ENCODE measurements around the gene ZNF500. TPM values are rescaled to one million over a fixed set of nuclear protein-coding genes. Genes with fewer than 3 reads are reported as not detected.

ZNF500 gene
- total RNA-seq, 4 donors from 2014 or later = 3.8 to 11.7 (median 8.2) TPM

DNA sequence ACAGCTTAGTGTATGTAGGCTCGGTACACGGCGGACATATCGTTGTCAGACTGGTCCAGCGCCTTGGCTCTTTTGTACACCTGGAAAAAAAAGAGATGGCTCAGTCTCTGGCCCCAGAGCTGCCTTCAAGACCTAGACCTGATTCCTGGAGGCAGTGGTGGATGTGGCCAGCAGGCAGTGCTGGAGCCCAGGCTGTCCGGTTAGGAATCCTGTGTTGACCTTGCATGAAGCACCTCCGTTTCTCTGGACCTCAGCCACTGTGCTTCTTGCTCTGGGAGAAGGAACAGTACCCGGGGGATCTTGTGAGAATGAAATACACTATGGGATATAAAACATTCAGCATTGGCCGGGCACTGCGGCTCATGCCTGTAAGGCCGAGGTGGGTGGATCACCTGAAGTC lies 38.3 kb upstream of the ZNF500 start:
- TF ChIP-seq, protein P1, sequence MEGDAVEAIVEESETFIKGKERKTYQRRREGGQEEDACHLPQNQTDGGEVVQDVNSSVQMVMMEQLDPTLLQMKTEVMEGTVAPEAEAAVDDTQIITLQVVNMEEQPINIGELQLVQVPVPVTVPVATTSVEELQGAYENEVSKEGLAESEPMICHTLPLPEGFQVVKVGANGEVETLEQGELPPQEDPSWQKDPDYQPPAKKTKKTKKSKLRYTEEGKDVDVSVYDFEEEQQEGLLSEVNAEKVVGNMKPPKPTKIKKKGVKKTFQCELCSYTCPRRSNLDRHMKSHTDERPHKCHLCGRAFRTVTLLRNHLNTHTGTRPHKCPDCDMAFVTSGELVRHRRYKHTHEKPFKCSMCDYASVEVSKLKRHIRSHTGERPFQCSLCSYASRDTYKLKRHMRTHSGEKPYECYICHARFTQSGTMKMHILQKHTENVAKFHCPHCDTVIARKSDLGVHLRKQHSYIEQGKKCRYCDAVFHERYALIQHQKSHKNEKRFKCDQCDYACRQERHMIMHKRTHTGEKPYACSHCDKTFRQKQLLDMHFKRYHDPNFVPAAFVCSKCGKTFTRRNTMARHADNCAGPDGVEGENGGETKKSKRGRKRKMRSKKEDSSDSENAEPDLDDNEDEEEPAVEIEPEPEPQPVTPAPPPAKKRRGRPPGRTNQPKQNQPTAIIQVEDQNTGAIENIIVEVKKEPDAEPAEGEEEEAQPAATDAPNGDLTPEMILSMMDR (IDR thresholded peaks at IDR 0.05; ENCODE audit: low read depth) = no peak

DNA sequence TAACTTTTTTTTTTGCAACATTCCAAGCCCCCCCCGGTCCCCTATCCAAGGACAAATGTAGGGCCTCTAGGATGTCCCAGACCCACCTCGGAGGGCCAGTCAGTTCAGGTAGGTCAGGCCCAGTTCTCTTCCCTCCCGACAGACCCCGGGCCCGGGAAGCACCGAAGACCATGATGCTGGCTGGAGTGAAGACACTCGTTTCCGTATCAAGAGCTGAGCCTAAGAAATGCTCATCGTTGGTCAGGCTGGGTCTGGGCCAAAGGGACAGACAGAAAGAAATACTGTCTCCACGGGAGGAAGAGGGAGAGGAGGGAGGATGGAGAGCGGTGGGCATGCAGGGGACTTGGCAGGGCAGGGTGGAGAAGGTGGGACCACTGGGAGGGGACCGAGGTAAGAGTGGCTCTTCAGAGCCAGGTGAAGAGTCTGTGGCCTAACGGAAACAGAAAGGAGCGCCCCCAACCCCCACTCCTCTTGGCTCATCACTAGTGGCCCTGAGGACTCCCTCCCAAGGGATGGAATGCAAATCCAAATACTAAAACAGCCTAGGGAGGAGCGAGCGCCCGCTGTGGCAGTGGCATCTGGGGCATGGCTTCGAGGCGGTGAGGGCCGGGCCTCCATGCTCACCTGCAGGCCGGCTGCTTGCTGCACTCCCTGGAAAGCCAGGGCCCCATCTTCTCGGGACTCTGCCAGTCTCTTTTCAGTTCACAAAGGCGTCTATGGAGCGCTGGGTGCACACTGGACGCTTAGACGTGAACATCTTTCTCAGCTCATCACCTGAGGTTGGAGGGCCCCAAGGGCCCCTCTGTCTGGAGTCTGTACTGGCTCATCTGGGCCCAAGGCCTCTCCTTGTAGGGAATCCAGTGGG lies 37.2 kb upstream of the ZNF500 start:
- TF ChIP-seq, protein P1 (IDR thresholded peaks at IDR 0.05; ENCODE audit: low read depth) = no peak

DNA sequence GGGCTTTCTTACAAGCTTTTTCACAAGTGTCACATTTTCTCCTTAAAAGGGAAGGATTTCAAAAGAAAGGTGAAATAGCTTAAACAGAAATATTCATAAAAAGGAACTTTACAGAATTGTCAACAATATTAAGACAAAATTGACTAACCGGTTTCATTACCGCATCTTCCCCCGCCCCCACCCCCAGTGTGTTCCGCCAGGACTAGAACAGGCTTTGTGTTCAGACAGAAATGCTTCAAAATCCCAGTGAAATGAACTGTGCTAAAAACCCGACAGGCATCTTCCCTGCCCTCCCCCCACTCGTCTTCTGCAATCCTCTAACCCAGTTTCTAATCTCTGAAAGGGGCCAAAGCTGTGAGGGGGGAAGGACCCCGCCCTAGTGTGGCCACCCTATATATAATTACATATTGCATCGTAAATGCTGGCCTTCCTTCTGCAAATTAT lies 36.5 kb upstream of the ZNF500 start:
- TF ChIP-seq, protein P1 (IDR thresholded peaks at IDR 0.05; ENCODE audit: low read depth) = no peak

DNA sequence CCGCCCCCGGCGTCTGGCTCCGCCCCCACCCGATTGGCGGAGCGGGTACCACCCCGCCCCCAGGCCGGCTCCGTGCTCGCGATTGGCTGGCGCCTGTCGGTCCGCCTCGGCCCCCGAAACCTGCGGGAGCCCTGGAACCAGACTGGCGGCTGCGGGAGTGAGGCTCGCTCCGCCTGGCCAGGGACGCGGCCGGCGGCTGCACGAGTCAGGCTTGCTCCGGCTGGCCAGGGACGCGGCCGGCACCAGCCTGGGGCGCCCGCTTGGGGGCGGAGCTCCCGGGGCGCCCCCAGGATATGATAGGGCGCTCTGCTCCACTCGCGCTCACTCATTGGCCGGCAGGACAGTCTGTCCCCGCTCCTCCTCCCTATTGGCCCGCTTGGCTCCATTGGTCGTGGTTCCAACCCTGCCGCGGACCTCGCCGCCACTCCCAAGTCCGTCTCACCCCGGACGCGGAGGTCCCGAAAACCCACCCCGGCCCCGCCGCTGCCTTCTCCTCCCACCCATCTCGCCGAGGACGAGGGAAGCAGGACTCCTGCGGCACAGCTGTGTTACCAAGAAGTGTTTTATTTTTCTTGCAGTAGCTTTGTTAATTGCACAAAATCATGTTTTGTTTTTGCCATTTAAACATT lies 35.8 kb upstream of the ZNF500 start:
- TF ChIP-seq, protein P1 (IDR thresholded peaks at IDR 0.05; ENCODE audit: low read depth) = no peak

DNA sequence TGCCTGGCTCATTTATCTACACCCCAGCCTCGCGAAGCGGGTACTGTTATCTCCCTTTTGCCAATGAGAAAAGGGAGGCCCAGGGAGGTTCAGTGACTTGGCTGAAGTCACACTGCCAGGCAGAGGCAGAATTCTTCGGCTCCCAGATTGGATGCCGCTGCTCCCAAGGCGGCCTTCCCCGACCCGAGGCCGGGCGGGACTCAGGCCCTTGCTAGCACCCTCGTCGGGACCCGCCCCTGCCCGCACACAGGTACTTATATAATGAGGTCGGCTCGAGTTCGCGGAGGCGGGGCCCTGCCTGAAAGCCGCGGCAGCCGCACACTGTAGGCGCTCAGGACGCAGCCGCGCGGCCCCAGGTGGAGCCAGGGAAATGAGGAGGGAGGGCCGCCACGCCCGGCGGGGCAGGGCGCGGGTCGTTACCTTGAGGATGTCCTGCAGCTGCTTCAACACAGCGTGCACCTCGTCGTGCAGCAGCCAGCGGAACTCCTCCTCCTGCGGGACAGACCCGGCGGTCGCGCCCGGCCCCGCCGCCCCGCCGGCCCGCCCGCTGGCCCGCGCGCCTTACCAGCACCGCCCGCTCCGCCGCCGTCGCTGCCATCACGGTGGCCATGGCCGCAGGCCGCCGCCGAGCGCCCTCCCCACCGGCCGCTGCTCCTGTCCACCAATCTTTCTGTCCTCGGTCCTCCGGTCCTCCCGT lies 35.1 kb upstream of the ZNF500 start, which contains the start of gene ROGDI:
Gene ROGDI (minus strand): TSS at position 672 of the 697 bp plus-strand sequence. CDS start 62 bp downstream, at position 610.
- TF ChIP-seq, protein P1 (IDR thresholded peaks at IDR 0.05; ENCODE audit: low read depth) = no peak

DNA sequence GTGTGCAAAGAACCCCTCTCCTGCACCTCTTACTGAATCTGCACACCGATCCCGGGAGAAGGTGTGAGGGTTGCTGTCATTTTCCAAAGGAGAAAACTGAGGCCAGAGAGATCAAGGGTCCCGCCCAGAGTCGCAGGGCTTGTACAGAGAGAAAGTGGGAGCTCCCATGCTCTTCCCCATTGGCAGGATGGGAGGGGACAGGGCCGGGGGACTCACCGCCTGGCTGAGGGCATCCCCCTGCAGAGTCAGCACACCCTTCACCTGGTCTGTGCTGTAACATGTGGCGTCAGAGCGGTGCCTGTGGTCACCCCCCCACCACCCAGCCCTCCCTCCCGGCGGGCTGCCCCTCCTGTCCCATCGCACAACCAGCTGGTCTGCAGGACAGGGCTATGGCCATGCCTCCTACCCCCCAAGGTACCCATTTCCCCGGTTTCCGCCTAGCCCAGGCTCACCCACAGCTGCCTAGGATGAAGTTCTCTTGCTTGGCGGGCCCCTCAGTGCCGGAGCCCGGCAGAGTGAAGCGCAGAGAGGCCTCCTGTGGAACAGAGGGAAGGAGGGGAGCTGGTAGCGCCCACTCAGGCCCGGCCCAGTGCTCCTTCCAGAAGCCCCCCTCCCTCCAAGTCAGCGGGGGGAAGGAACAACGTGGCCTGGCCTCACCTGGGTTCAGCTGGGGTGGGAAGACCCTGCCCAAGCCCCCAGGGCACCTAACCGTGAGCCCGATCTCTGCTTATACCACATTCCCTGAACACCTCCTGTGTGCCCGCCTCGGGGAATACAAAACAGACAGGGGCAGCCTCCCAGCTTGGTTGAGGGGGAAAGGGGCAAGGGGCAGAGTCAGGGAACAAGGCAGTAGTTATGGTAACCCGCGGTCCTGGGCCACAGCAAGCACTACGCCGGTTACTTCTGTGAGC lies 34.3 kb upstream of the ZNF500 start:
- TF ChIP-seq, protein P1 (IDR thresholded peaks at IDR 0.05; ENCODE audit: low read depth) = no peak
